HEK293 (cell line): ENCODE data around the gene TBX1.

Source experiments
- CTCF ChIA-PET: fragments of 350-600 bp; formaldehyde crosslinking; extraction: SDS; loops from one replicate; lab custom pipeline; 2021; ENCODE audit warnings: antibody characterized with exemption; lab: Yijun Ruan, JAX
- POLR2A ChIA-PET: fragments of 300-600 bp; formaldehyde crosslinking; extraction: SDS; loops from one replicate; lab custom pipeline; 2020; ENCODE audit warnings: antibody characterized with exemption, inconsistent platforms; lab: Yijun Ruan, JAX
- H3K27ac ChIP-seq: fragments of 200-500 bp; sonication (Bioruptor generic); 2 replicates; pipeline ENCODE4 v1.5.1; 2014; ENCODE audit warnings: low read depth, low read length, control low read depth, inconsistent platforms; ENCODE audit errors: extremely low read depth
- H3K36me3 ChIP-seq, 2 experiments: fragments of 200-500 bp in 1 of 2; sonication (Bioruptor generic) in 1 of 2; 1 replicate in 1 of 2; 2 replicates in 1 of 2; pipeline ENCODE4 v1.5.1; 2014 to 2017; ENCODE audit warnings: inconsistent platforms in 2 of 2, low read length in 2 of 2; ENCODE audit not compliant: control insufficient read depth in 2 of 2, insufficient read depth in 1 of 2
- H3K4me1 ChIP-seq: fragments of 200-500 bp; sonication (Bioruptor generic); 2 replicates; pipeline ENCODE4 v1.5.1; 2014; ENCODE audit warnings: mild to moderate bottlenecking, low read length, inconsistent platforms; ENCODE audit not compliant: control insufficient read depth, insufficient read depth
- H3K4me3 ChIP-seq: 2 replicates; pipeline ENCODE4 v1.5.1; 2011; ENCODE audit warnings: low read depth, mild to moderate bottlenecking, control low read depth, low read length, moderate library complexity
- H3K9me3 ChIP-seq: fragments of 200-500 bp; sonication (Bioruptor generic); 2 replicates; pipeline ENCODE4 v1.5.1; 2014; ENCODE audit warnings: low read depth, low read length, inconsistent platforms; ENCODE audit not compliant: control insufficient read depth, insufficient read depth
- BCL6B ChIP-seq: fragments of 450-650 bp; formaldehyde crosslinking; IDR thresholded peaks from 2 replicates; pipeline ENCODE4 v1.5.1; 2017; ENCODE audit warnings: missing biosample characterization, missing genetic modification characterization
- EGR2 ChIP-seq: fragments of 450-650 bp; formaldehyde crosslinking; IDR thresholded peaks from 2 replicates; pipeline ENCODE4 v1.5.1; 2016; ENCODE audit warnings: low read depth, missing biosample characterization, missing genetic modification characterization
- PATZ1 ChIP-seq: fragments of 450-650 bp; formaldehyde crosslinking; IDR thresholded peaks from 2 replicates; pipeline ENCODE4 v1.5.1; 2016; ENCODE audit warnings: missing biosample characterization, missing genetic modification characterization
- REPIN1 ChIP-seq: fragments of 450-650 bp; formaldehyde crosslinking; IDR thresholded peaks from 2 replicates; pipeline ENCODE4 v1.5.1; 2017; ENCODE audit warnings: missing biosample characterization, missing genetic modification characterization, low read depth
- SP2 ChIP-seq: fragments of 450-650 bp; formaldehyde crosslinking; IDR thresholded peaks from 2 replicates; pipeline ENCODE4 v1.5.1; 2016; ENCODE audit warnings: missing biosample characterization, missing genetic modification characterization
- ZBTB20 ChIP-seq: fragments of 450-650 bp; formaldehyde crosslinking; IDR thresholded peaks from 2 replicates; pipeline ENCODE4 v1.5.1; 2016; ENCODE audit warnings: missing biosample characterization, missing genetic modification characterization
- ZFP41 ChIP-seq: fragments of 450-650 bp; formaldehyde crosslinking; IDR thresholded peaks from 2 replicates; pipeline ENCODE4 v1.5.1; 2016; ENCODE audit warnings: missing biosample characterization, missing genetic modification characterization, borderline replicate concordance
- ZFP69B ChIP-seq: fragments of 450-650 bp; formaldehyde crosslinking; IDR thresholded peaks from 2 replicates; pipeline ENCODE4 v1.5.1; 2016; ENCODE audit warnings: missing biosample characterization, missing genetic modification characterization
- ZIC2 ChIP-seq: fragments of 450-650 bp; formaldehyde crosslinking; IDR thresholded peaks from 2 replicates; pipeline ENCODE4 v1.5.1; 2016; ENCODE audit warnings: missing biosample characterization, missing genetic modification characterization
- ZNF169 ChIP-seq: fragments of 450-650 bp; formaldehyde crosslinking; IDR thresholded peaks from 2 replicates; pipeline ENCODE4 v1.5.1; 2016; ENCODE audit warnings: missing biosample characterization, missing genetic modification characterization
- ZNF175 ChIP-seq: fragments of 450-650 bp; formaldehyde crosslinking; IDR thresholded peaks from 2 replicates; pipeline ENCODE4 v1.5.1; 2016; ENCODE audit warnings: missing biosample characterization, missing genetic modification characterization
- ZNF2 ChIP-seq: fragments of 450-650 bp; formaldehyde crosslinking; IDR thresholded peaks from 2 replicates; pipeline ENCODE4 v1.5.1; 2016; ENCODE audit warnings: missing biosample characterization, missing genetic modification characterization
- ZNF239 ChIP-seq: fragments of 450-650 bp; formaldehyde crosslinking; IDR thresholded peaks from 2 replicates; pipeline ENCODE4 v1.5.1; 2016; ENCODE audit warnings: missing biosample characterization, missing genetic modification characterization
- ZNF37A ChIP-seq: fragments of 450-650 bp; IDR thresholded peaks from 2 replicates; pipeline ENCODE4 v1.5.1; 2018; ENCODE audit warnings: missing biosample characterization, missing genetic modification characterization
- ZNF426 ChIP-seq: fragments of 450-650 bp; formaldehyde crosslinking; IDR thresholded peaks from 2 replicates; pipeline ENCODE4 v1.5.1; 2017; ENCODE audit warnings: missing biosample characterization, missing genetic modification characterization, mild to moderate bottlenecking, inconsistent platforms, moderate library complexity
- ZNF433 ChIP-seq: fragments of 450-650 bp; formaldehyde crosslinking; IDR thresholded peaks from 2 replicates; pipeline ENCODE4 v1.5.1; 2016; ENCODE audit warnings: missing biosample characterization, missing genetic modification characterization, low read depth
- ZNF488 ChIP-seq: fragments of 450-650 bp; formaldehyde crosslinking; IDR thresholded peaks from 2 replicates; pipeline ENCODE4 v1.5.1; 2016; ENCODE audit warnings: missing biosample characterization, missing genetic modification characterization
- ZNF501 ChIP-seq: fragments of 450-650 bp; formaldehyde crosslinking; IDR thresholded peaks from 2 replicates; pipeline ENCODE4 v1.5.1; 2016; ENCODE audit warnings: missing biosample characterization, missing genetic modification characterization
- ZNF548 ChIP-seq: fragments of 450-650 bp; formaldehyde crosslinking; IDR thresholded peaks from 2 replicates; pipeline ENCODE4 v1.5.1; 2016; ENCODE audit warnings: missing biosample characterization, missing genetic modification characterization
- ZNF629 ChIP-seq: fragments of 450-650 bp; formaldehyde crosslinking; IDR thresholded peaks from 2 replicates; pipeline ENCODE4 v1.5.1; 2017; ENCODE audit warnings: missing biosample characterization, missing genetic modification characterization
- ZNF837 ChIP-seq: fragments of 450-650 bp; formaldehyde crosslinking; IDR thresholded peaks from 2 replicates; pipeline ENCODE4 v1.5.1; 2016; ENCODE audit warnings: missing biosample characterization, missing genetic modification characterization
- TF ChIP-seq, protein P1 (sequence below): fragments of 450-650 bp; formaldehyde crosslinking; IDR thresholded peaks from 2 replicates; pipeline ENCODE4 v1.5.1; 2016; ENCODE audit warnings: missing biosample characterization, missing genetic modification characterization
- TF ChIP-seq, protein P2 (sequence below): IDR thresholded peaks from 2 replicates; pipeline ENCODE4 v1.6.1; 2011; ENCODE audit warnings: mild to moderate bottlenecking, low read depth, low read length, borderline replicate concordance

Gene TBX1

DNA sequence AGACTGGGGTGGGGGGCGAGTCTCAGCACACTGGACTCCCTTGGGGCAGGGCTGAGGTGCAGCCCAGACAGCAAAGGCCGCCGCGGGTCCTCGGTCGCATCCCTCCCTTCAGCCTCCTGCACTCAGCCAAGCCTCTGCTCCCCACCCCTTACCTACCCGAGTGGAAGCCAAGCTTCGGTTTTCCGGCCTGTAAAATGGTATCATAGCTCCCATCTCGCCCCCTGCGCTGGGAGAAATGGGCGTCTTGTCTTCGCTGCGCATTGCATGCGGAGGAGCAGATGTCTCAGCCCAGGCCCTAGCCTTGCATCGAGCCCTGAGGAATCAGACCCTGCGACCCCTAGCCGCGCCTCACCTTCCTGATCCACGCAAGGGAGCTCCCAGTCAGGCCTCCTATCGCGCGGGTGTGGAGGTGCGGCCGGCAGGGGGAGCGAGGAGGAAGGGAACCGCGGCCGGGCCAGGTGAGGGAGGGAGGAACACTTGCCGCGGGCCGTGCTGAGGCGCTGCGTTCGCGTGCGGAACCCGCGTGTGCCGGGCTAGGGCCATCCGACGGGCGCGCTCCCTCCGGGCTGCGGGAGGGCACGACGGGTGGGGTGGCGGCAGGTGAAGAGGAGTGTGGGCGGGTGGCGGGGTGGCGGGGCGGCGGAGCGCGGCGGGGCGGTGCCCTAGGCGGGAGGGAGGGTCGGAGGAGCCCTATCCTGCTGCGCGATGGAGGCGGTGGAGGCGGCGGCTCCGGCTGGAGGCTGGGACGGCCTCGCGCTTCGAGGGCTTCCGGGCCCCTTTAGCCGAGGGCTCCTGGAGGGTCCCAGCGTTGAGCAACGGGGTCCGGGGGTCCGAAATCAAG is 4.1 kb upstream of the TBX1 start (continued):
- TF ChIP-seq REPIN1 (no peak), ZFP69B (tag by site-specific recombination) (0 out of 2 replicates have a peak, but pooled peaks have one; percentile 54), ZNF433 (tag by site-specific recombination) (no peak), ZNF488 (tag by site-specific recombination) (no peak), ZNF169 (tag by site-specific recombination) (no peak), ZNF837 (tag by site-specific recombination) (no peak), ZNF501 (no peak), ZNF2 (tag by site-specific recombination) (peak; percentile 47; the same call in 1 of the 2 replicates), ZNF175 (tag by site-specific recombination) (no peak), BCL6B (tag by site-specific recombination) (no peak), ZIC2 (tag by site-specific recombination) (peak; percentile 92), ZNF239 (tag by site-specific recombination) (no peak), ZNF629 (tag by site-specific recombination) (no peak), ZFP41 (tag by site-specific recombination) (no peak), ZNF37A (tag by site-specific recombination) (no peak), ZNF426 (tag by site-specific recombination) (no peak)
- TF ChIP-seq, protein P1, sequence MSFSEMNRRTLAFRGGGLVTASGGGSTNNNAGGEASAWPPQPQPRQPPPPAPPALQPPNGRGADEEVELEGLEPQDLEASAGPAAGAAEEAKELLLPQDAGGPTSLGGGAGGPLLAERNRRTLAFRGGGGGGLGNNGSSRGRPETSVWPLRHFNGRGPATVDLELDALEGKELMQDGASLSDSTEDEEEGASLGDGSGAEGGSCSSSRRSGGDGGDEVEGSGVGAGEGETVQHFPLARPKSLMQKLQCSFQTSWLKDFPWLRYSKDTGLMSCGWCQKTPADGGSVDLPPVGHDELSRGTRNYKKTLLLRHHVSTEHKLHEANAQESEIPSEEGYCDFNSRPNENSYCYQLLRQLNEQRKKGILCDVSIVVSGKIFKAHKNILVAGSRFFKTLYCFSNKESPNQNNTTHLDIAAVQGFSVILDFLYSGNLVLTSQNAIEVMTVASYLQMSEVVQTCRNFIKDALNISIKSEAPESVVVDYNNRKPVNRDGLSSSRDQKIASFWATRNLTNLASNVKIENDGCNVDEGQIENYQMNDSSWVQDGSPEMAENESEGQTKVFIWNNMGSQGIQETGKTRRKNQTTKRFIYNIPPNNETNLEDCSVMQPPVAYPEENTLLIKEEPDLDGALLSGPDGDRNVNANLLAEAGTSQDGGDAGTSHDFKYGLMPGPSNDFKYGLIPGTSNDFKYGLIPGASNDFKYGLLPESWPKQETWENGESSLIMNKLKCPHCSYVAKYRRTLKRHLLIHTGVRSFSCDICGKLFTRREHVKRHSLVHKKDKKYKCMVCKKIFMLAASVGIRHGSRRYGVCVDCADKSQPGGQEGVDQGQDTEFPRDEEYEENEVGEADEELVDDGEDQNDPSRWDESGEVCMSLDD (tag by site-specific recombination): peak; percentile 55
- TF ChIP-seq, protein P2, sequence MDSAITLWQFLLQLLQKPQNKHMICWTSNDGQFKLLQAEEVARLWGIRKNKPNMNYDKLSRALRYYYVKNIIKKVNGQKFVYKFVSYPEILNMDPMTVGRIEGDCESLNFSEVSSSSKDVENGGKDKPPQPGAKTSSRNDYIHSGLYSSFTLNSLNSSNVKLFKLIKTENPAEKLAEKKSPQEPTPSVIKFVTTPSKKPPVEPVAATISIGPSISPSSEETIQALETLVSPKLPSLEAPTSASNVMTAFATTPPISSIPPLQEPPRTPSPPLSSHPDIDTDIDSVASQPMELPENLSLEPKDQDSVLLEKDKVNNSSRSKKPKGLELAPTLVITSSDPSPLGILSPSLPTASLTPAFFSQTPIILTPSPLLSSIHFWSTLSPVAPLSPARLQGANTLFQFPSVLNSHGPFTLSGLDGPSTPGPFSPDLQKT: no peak

DNA sequence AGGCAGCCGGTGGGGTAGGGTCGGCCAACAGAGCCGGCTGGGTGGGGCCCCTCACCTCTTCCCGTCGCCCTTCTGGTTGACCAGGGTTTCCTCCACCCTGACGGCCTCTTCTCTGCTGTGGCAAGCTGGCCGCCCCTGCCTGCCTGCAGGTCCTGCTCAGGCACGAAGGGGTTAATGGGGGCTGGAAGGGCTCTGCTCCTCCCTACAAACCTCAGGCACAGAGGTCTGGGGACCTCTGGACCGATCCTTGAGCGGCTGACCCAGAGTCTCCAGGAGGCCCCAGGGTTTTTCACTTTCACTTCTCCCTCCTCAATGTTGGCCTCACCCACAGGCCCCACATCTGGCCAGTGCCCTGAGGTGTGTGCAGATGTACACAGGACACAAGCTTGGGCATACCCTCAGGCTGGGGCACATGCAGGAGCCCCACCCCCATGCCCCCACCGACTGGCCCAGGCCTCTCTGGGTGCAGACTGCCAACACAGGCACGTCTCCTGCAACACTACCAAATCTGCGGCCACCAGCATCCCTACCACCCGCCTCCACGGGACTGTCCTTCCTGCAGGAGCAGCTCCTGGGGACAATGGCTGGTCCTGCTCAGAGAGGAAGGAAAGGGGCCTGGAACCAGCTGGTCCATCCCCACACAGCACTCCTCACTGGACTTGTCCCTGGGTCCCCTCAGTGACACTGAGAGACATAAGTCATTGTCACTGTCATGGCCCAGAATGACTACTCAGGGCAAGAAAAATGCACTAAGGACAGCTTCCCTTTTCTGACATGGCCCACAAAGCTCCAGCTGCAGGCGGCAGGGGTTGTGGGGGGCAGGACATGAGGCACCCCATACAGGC is 3.2 kb upstream of the TBX1 start:
- Histone ChIP-seq H3K9me3 (no peaks in the 10 kb centered on the region), H3K36me3 (peaks cover 0 to 3% of the 10 kb centered on the region in 2 experiments; a peak in 1 of 3 replicates), H3K4me3 (no peak overlapping the region), H3K4me1 (no peaks in the 10 kb centered on the region), H3K27ac (no peak overlapping the region; the same call in 1 of the 2 replicates)
- CTCF ChIA-PET: interaction anchor here (0.5 to 5.3 kb wide), 8 partner anchors 16 to 153 kb away, joined by 3 to 42 read pairs (median 5); no protein-coding TSS in a partner anchor
- POLR2A ChIA-PET: interaction anchor here (1.0 to 1.2 kb wide), 6 partner anchors 14 to 99 kb away, joined by 3 to 7 read pairs (median 3); partner anchors contain the start of genes GNB1L, GP1BB and RTL10
- TF ChIP-seq PATZ1 (tag by site-specific recombination) (peak; percentile 17; the same call in 1 of the 2 replicates), ZBTB20 (tag by site-specific recombination) (peak; percentile 9; the same call in 1 of the 2 replicates), SP2 (tag by site-specific recombination) (peak; percentile 16; the same call in 1 of the 2 replicates), EGR2 (tag by site-specific recombination) (no peak), ZNF548 (peak; percentile 43; the same call in 1 of the 2 replicates)
- TF ChIP-seq, protein P1 (tag by site-specific recombination): no peak
